Measurements from ENCODE around the gene GABRB3. TPM values are rescaled to one million over a fixed set of nuclear protein-coding genes. Genes with fewer than 3 reads are reported as not detected.

GABRB3 gene
- total and polyA plus RNA-seq, 2 donors from 2014 or later: 4.7 to 6.9 TPM

DNA sequence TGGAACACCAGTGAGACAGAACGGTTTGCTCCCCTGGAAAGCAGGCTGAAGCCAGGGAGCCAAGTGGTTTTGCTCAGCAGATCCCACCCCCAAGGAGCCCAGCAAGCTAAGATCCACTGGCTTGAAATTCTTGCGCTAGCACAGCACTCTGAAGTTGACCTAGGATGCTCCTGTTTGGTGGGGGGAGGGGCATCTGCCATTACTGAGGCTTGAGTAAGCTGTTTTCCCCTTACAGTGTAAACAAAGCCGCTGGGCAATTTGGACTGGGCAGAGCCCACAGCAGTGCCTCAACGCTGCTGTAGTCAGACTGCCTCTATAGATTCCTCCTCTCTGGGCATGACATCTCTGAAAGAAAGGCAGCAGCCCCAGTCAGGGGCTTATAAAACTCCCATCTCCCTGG is 241.4 kb downstream of the GABRB3 start:
- intact Hi-C loops (cut with DNase I): no loop called here
- Histone ChIP-seq H3K9me3 (ENCODE audit: control insufficient read depth in 2 of 3, insufficient read depth in 1 of 3, low read length in 3 of 3) (no peaks in the 10 kb centered on the region), H3K4me3 (ENCODE audit: low read length in 3 of 3) (no peak overlapping the region), H3K9ac (ENCODE audit: low read length in 3 of 3) (no peak overlapping the region), H3K27me3 (ENCODE audit: control insufficient read depth, insufficient read depth, low read length) (no peaks in the 10 kb centered on the region), H3K4me1 (ENCODE audit: control insufficient read depth in 2 of 3, insufficient read depth in 2 of 3, low read depth in 1 of 3, low read length in 3 of 3) (no peaks in the 10 kb centered on the region), H3K27ac (ENCODE audit: low read depth in 2 of 2, low read length in 2 of 2) (no peak overlapping the region), H3K36me3 (ENCODE audit: control insufficient read depth in 2 of 3, insufficient read depth in 3 of 3, low read length in 3 of 3) (no peaks in the 10 kb centered on the region)
- FAIRE-seq (no peak), DNase-seq (no peak)
- no peak for TF ChIP-seq CTCF (IDR thresholded peaks at IDR 0.05; ENCODE audit: borderline replicate concordance, extremely low read depth, insufficient read depth)

GRCh38 chr15:26525096-26525495 is 247.8 kb downstream of the GABRB3 start:
- no peak overlapping the region for H3K27ac ChIP-seq (ENCODE audit: low read depth in 2 of 2, low read length in 2 of 2)
- H3K4me1 ChIP-seq (ENCODE audit: control insufficient read depth in 2 of 3, insufficient read depth in 2 of 3, low read depth in 1 of 3, low read length in 3 of 3): no peaks in the 10 kb centered on the region
- H3K9ac ChIP-seq (ENCODE audit: low read length in 3 of 3): no peak overlapping the region
- H3K36me3 ChIP-seq (ENCODE audit: control insufficient read depth in 2 of 3, insufficient read depth in 3 of 3, low read length in 3 of 3): no peaks in the 10 kb centered on the region
- H3K9me3 ChIP-seq (ENCODE audit: control insufficient read depth in 2 of 3, insufficient read depth in 1 of 3, low read length in 3 of 3): no peaks in the 10 kb centered on the region
- H3K27me3 ChIP-seq (ENCODE audit: control insufficient read depth, insufficient read depth, low read length): no peaks in the 10 kb centered on the region
- intact Hi-C loops (cut with DNase I): no loop called here
- no peak for TF ChIP-seq CTCF (IDR thresholded peaks at IDR 0.05; ENCODE audit: borderline replicate concordance, extremely low read depth, insufficient read depth)
- DNase-seq (no peak), FAIRE-seq (no peak)
- no peak overlapping the region for H3K4me3 ChIP-seq (ENCODE audit: low read length in 3 of 3)

- FAIRE-seq: no peak
- TF ChIP-seq CTCF (IDR thresholded peaks at IDR 0.05; ENCODE audit: borderline replicate concordance, extremely low read depth, insufficient read depth): no peak
- no peaks in the 10 kb centered on the region for H3K4me1 ChIP-seq (ENCODE audit: control insufficient read depth in 2 of 3, insufficient read depth in 2 of 3, low read depth in 1 of 3, low read length in 3 of 3)
- no peaks in the 10 kb centered on the region for H3K27me3 ChIP-seq (ENCODE audit: control insufficient read depth, insufficient read depth, low read length)
- intact Hi-C loops (cut with DNase I): no loop called here
- H3K36me3 ChIP-seq (ENCODE audit: control insufficient read depth in 2 of 3, insufficient read depth in 3 of 3, low read length in 3 of 3): no peaks in the 10 kb centered on the region
- no peak for DNase-seq
- no peaks in the 10 kb centered on the region for H3K9me3 ChIP-seq (ENCODE audit: control insufficient read depth in 2 of 3, insufficient read depth in 1 of 3, low read length in 3 of 3)
- no peak overlapping the region for H3K27ac ChIP-seq (ENCODE audit: low read depth in 2 of 2, low read length in 2 of 2)
- H3K4me3 ChIP-seq (ENCODE audit: low read length in 3 of 3): no peak overlapping the region
- no peak overlapping the region for H3K9ac ChIP-seq (ENCODE audit: low read length in 3 of 3)
Observed at GRCh38 chr15:26521691-26522198, 251.1 kb downstream of the GABRB3 start.

DNA sequence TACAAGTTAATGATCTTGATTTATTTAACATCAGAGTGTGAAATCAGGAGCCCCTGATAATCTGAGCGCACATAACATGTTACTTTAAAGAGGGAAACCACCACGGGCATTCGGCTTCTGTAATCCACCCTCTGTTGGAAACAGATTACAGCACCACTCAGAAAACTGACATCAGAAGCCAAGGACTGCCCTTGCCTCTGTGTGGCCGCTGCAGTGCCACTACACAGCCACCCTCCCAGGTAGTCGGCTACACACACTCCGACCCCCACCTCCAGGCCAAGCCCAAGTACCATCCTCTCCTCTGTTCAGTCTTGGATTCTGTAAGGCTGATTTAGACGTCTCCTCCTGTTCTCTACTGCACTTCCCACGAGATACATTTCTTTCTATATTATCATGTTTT is 251.7 kb downstream of the GABRB3 start:
- TF ChIP-seq CTCF (IDR thresholded peaks at IDR 0.05; ENCODE audit: borderline replicate concordance, extremely low read depth, insufficient read depth): no peak
- no peak overlapping the region for H3K9ac ChIP-seq (ENCODE audit: low read length in 3 of 3)
- H3K36me3 ChIP-seq (ENCODE audit: control insufficient read depth in 2 of 3, insufficient read depth in 3 of 3, low read length in 3 of 3): no peaks in the 10 kb centered on the region
- FAIRE-seq (no peak), DNase-seq (peak in 2 of 5 donors; percentile 7 to 8)
- H3K9me3 ChIP-seq (ENCODE audit: control insufficient read depth in 2 of 3, insufficient read depth in 1 of 3, low read length in 3 of 3): no peaks in the 10 kb centered on the region
- H3K27me3 ChIP-seq (ENCODE audit: control insufficient read depth, insufficient read depth, low read length): no peaks in the 10 kb centered on the region
- H3K4me3 ChIP-seq (ENCODE audit: low read length in 3 of 3): no peak overlapping the region
- no peaks in the 10 kb centered on the region for H3K4me1 ChIP-seq (ENCODE audit: control insufficient read depth in 2 of 3, insufficient read depth in 2 of 3, low read depth in 1 of 3, low read length in 3 of 3)
- H3K27ac ChIP-seq (ENCODE audit: low read depth in 2 of 2, low read length in 2 of 2): no peak overlapping the region
- intact Hi-C loops (cut with DNase I): no loop called here
